ENCODE data around the gene MKS1.

Gene MKS1

GRCh38 chr17:58249270-58250133 is 30.4 kb upstream of the MKS1 start:
- H3K4me3 ChIP-seq: peak overlapping the region; percentile 68
- no peak for DNase-seq (ENCODE audit: low spot score)
- H3K27ac ChIP-seq: no peak overlapping the region
- TF ChIP-seq, protein P1, sequence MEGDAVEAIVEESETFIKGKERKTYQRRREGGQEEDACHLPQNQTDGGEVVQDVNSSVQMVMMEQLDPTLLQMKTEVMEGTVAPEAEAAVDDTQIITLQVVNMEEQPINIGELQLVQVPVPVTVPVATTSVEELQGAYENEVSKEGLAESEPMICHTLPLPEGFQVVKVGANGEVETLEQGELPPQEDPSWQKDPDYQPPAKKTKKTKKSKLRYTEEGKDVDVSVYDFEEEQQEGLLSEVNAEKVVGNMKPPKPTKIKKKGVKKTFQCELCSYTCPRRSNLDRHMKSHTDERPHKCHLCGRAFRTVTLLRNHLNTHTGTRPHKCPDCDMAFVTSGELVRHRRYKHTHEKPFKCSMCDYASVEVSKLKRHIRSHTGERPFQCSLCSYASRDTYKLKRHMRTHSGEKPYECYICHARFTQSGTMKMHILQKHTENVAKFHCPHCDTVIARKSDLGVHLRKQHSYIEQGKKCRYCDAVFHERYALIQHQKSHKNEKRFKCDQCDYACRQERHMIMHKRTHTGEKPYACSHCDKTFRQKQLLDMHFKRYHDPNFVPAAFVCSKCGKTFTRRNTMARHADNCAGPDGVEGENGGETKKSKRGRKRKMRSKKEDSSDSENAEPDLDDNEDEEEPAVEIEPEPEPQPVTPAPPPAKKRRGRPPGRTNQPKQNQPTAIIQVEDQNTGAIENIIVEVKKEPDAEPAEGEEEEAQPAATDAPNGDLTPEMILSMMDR (IDR thresholded peaks at IDR 0.05): peak; percentile 90

DNA sequence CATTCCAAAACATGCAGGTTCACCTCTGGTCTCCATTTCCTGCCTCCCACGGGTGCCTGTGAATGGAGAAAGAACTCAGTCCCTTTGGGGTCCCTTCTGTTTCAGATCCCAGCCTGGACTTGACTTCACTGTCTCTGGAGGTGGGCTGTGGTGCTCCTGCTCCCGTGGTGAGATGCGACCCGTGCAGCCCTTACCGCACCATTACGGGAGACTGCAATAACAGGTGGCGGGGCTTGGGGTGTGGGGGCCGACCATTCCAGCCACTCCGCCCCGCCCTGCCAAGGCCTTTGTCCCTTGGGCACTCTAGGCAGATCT is 29.9 kb upstream of the MKS1 start:
- no peak for DNase-seq (ENCODE audit: low spot score)
- peak overlapping the region; percentile 68 for H3K4me3 ChIP-seq
- H3K27ac ChIP-seq: no peak overlapping the region
- TF ChIP-seq, protein P1 (IDR thresholded peaks at IDR 0.05): no peak

DNA sequence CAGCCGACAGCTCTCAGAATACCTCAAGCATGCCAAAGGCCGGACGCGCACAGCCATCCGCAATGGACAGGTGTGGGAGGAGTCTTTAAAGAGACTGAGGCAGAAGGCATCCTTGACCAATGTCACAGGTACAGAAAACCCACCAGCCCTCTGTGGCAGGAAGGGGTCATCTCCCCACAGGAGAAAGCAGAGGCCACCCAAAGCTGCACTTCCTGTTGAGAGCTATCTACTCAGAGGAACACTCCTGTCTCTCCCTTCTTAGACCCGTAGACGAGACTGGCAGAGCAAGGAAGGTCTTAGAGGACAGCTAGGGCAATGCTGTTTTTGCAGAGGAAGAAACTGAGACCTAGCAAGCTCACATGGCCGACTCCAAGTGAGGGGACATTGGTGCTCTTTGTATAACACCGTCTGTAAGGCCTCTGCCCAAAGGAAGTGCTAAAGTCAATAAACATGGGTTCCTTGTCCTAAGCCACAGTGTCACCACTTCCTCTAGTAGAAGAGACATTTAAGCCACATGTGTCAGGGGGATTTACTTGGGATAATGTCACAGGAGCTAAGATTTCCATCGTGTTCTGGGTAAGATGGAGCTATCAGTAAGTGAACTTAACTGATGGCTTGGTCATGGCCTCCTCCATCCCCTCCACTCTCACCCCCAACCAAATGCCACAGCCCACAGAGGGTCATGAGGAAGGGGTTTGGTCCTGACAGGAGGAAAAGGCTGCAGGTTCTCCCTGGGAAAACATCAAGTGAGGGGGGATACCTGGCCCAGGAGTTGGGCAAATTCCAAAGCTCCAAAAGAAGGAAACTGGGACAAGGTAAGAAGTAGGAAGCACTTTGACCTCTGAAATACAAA is 28.7 kb upstream of the MKS1 start:
- Histone ChIP-seq H3K27ac (no peak overlapping the region), H3K4me3 (no peak overlapping the region)
- no peak for DNase-seq (ENCODE audit: low spot score)
- TF ChIP-seq, protein P1 (IDR thresholded peaks at IDR 0.05): no peak

GRCh38 chr17:58246781-58247180 is 27.7 kb upstream of the MKS1 start:
- TF ChIP-seq, protein P1 (IDR thresholded peaks at IDR 0.05): no peak
- Histone ChIP-seq H3K4me3 (no peak overlapping the region), H3K27ac (no peak overlapping the region)
- no peak for DNase-seq (ENCODE audit: low spot score)

DNA sequence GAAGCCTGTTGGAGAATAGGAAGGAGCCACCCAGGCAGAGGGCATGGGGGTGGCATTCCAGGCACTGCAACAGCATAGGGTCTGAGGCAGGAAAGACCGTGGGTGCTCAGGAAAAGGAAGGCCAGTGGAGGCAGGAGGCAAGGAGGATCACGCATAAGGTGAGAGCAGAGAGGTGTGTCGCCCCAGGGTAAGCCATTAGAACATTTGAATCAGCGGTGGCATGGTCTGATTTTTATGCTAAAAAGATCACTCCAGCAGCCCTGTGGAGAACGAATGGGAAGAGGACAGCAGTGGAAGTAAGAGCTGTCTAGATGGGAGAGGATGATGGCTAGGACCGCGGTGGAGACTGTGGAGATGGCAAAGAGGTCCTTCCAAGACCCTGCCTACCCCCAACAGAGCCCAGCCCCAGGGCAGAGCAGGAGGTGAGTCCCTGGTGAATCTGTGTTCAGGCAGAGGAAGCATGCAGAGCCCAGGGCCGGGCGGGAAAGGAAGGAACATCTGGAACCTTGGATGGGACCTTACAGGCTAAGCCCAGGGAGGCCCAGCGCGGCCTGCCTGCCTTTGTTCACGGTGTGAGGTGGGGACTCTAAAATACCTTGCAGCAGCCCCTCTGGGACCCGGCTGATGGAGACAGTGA is 27.2 kb upstream of the MKS1 start:
- no peak overlapping the region for H3K4me3 ChIP-seq
- DNase-seq (ENCODE audit: low spot score): no peak
- H3K27ac ChIP-seq: no peak overlapping the region
- TF ChIP-seq, protein P1 (IDR thresholded peaks at IDR 0.05): no peak

DNA sequence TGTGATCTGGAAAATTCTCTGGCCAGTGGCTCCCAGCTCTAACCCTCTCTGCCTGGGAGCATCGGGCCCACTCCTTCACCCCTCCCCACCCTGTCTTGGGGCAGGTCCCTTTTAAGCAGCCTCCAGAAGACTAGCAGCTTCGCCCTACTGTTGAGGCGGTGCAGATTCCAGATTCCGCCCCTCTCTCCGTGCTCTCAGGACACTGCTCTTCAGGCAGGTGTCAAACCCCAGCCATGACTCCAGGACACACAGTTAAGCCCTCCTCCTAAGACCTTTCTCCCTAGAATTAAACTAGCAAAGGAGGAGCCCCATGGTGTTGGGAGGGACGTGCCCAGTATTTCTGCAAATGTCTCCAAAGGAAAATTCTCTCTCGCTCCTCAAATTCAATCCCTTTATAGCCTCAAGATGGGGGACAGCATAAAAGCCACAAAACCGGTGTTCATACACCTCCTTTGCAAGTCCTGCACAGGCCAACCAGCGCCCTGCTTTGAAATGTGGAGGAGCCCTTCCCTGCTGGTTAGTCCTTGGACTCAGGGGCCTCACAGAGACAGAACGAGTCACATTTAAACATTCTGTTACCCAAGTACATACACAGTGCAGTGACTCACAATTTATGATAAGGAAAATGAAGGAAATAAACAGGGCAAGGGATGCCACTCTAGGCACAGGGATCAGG is 26.5 kb upstream of the MKS1 start:
- no peak overlapping the region for H3K4me3 ChIP-seq
- TF ChIP-seq, protein P1 (IDR thresholded peaks at IDR 0.05): no peak
- no peak for DNase-seq (ENCODE audit: low spot score)
- no peak overlapping the region for H3K27ac ChIP-seq
